Thoracic aorta (tissue), 2 donors: ENCODE results near the gene BCAS1. TPM values are rescaled to one million over a fixed set of nuclear protein-coding genes. Genes with fewer than 3 reads are reported as not detected.

Experiments used
- ATAC-seq: fragments of 150-250 bp; one replicate; pipeline ENCODE4 v1.8.0; 2017; ENCODE audit warnings: low read depth; ENCODE audit not compliant: insufficient number of reproducible peaks, low FRiP score
- DNase-seq: peaks from one replicate; pipeline ENCODE4 v3.0.0-alpha.2; 2020; ENCODE audit warnings: low spot score
- H3K27ac ChIP-seq, 2 donors: fragments of 200-600 bp; sonication (generic); 1 replicate in 1 of 2; 2 replicates in 1 of 2; pipeline ENCODE4 v1.5.1; 2016; ENCODE audit warnings: mild to moderate bottlenecking in 2 of 2, moderate library complexity in 2 of 2
- H3K27me3 ChIP-seq: fragments of 200-600 bp; sonication (generic); replicated peaks from 2 replicates; pipeline ENCODE4 v1.6.0; 2016; ENCODE audit warnings: mild to moderate bottlenecking; ENCODE audit not compliant: insufficient read depth
- H3K36me3 ChIP-seq: fragments of 200-600 bp; sonication (generic); one replicate; pipeline ENCODE4 v1.5.1; 2016
- H3K4me1 ChIP-seq, 2 donors: fragments of 200-600 bp; sonication (generic); 1 replicate in 1 of 2; 2 replicates in 1 of 2; pipeline versions ENCODE4 v1.5.1 to v1.6.0; 2016; ENCODE audit warnings: low read depth in 2 of 2, mild to moderate bottlenecking in 1 of 2; ENCODE audit not compliant: control insufficient read depth in 1 of 2
- H3K4me3 ChIP-seq: fragments of 200-600 bp; sonication (generic); 2 replicates; pipeline ENCODE4 v1.5.1; 2016; ENCODE audit warnings: mild to moderate bottlenecking
- H3K9me3 ChIP-seq: fragments of 200-600 bp; sonication (generic); 2 replicates; pipeline ENCODE4 v1.5.1; 2016
- CTCF ChIP-seq: fragments of 200-600 bp; sonication (generic); IDR thresholded peaks from one replicate; pipeline ENCODE4 v1.5.1; 2019; ENCODE audit warnings: antibody characterized with exemption
- total RNA-seq, 2 donors: library from RNA; depleted of rRNA; stranded (reverse); fragments of >200 nt; gene quantifications; one replicate each; pipeline versions ENCODE4 v1.1.0 to v1.2.3, GENCODE V29; 2016

Gene BCAS1
- total RNA-seq, 2 donors from 2014 or later, result under 0.01 to 3.6 TPM

- H3K27ac ChIP-seq, result no peak overlapping the region
- TF ChIP-seq CTCF, result no peak
- H3K27me3 ChIP-seq, result no peaks in the 10 kb centered on the region
- ATAC-seq (no peak), DNase-seq (no peak)
- no peak overlapping the region for H3K4me3 ChIP-seq
- H3K36me3 ChIP-seq, result no peaks in the 10 kb centered on the region
- no peaks in the 10 kb centered on the region for H3K4me1 ChIP-seq
- H3K9me3 ChIP-seq, result no peaks in the 10 kb centered on the region
Measured at GRCh38 chr20:54107181-54107580, 36.8 kb upstream of the BCAS1 start.

DNA sequence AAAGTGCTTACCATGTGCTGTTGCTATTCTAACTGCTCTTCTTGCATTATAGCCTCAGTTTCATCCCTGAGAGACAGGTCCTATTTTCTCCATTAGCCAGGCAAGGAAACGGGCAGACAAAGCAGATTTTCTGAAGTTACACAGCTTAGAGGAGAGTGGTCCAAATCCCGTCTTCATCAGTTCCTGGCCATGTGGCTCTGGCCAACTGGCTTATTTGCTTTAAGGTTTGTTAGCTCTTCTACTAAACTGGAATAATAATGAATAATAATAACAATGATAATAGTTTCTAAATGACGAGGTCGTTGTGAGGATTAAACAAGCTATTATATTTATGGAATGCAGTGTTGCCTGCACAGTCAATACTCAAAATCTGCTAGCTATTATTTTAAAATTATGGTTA, 35.8 kb upstream of the BCAS1 start:
- Histone ChIP-seq H3K27ac (no peak overlapping the region), H3K36me3 (no peaks in the 10 kb centered on the region), H3K27me3 (no peaks in the 10 kb centered on the region), H3K4me3 (no peak overlapping the region), H3K9me3 (no peaks in the 10 kb centered on the region), H3K4me1 (no peaks in the 10 kb centered on the region)
- ATAC-seq (no peak), DNase-seq (no peak)
- no peak for TF ChIP-seq CTCF

GRCh38 chr20:54105653-54106052, 35.3 kb upstream of the BCAS1 start:
- no peak overlapping the region for H3K27ac ChIP-seq
- no peaks in the 10 kb centered on the region for H3K9me3 ChIP-seq
- no peaks in the 10 kb centered on the region for H3K4me1 ChIP-seq
- ATAC-seq, result no peak
- no peak for DNase-seq
- H3K27me3 ChIP-seq, result no peaks in the 10 kb centered on the region
- H3K36me3 ChIP-seq, result no peaks in the 10 kb centered on the region
- no peak overlapping the region for H3K4me3 ChIP-seq
- TF ChIP-seq CTCF, result no peak

GRCh38 chr20:54104781-54105180, 34.4 kb upstream of the BCAS1 start:
- no peak for TF ChIP-seq CTCF
- ATAC-seq (no peak), DNase-seq (no peak)
- Histone ChIP-seq H3K27ac (no peak overlapping the region), H3K36me3 (no peaks in the 10 kb centered on the region), H3K4me3 (no peak overlapping the region), H3K27me3 (no peaks in the 10 kb centered on the region), H3K4me1 (no peaks in the 10 kb centered on the region), H3K9me3 (no peaks in the 10 kb centered on the region)

- H3K9me3 ChIP-seq, result no peaks in the 10 kb centered on the region
- H3K4me1 ChIP-seq, result no peaks in the 10 kb centered on the region
- H3K36me3 ChIP-seq, result no peaks in the 10 kb centered on the region
- no peak overlapping the region for H3K27ac ChIP-seq
- H3K4me3 ChIP-seq, result no peak overlapping the region
- H3K27me3 ChIP-seq, result no peaks in the 10 kb centered on the region
- TF ChIP-seq CTCF, result no peak
- no peak for DNase-seq
- ATAC-seq, result no peak
Measured at GRCh38 chr20:54103762-54104600, 33.6 kb upstream of the BCAS1 start.
